K562 treated with DMSO at 1 percent for 48 hours (cell line): Measurements from ENCODE around the gene XAB2. TPM values are rescaled to one million over a fixed set of nuclear protein-coding genes. Genes with fewer than 3 reads are reported as not detected.

Experiments used
- total RNA-seq: library from RNA; unstranded; fragments of 300-600 nt; gene quantifications from 2 replicates; pipeline ENCODE4 v1.2.3, GENCODE V29; 2022; ENCODE audit warnings: low replicate concordance; ENCODE audit errors: extremely low read depth

XAB2 gene
- total RNA-seq, result not detected in 2 replicates

GRCh38 chr19:7629347-7630054 is at the start of gene XAB2, which contains the start of gene PET100:
XAB2 (minus strand) TSS chr19:7629545; CDS start chr19:7629527, 18 bp downstream.
PET100 (plus strand) TSS chr19:7629793; CDS start chr19:7629834, 41 bp downstream.

DNA sequence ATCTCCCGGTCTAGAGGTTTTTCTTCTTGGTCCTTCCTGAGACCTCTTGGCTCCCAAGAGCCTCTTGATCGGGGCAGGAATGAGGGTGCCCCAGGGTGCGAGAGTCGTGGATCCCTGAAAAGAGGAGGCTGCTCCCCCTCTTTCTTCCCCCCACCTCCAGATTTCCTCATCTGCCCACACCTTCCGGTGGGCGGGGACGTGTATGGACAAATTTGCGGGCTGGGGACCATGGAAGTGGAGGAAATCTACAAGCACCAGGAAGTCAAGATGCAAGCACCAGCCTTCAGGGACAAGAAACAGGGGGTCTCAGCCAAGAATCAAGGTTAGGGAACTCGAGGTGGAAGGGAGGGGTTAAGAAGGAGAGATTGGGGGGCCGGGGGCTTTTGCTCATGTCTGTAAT is 47.5 kb upstream of the XAB2 start, which contains the start of gene MCEMP1:
TSS of gene MCEMP1 (plus strand) at position 237 of the 400 bp plus-strand sequence. CDS start at position 268, 31 bp downstream.

DNA sequence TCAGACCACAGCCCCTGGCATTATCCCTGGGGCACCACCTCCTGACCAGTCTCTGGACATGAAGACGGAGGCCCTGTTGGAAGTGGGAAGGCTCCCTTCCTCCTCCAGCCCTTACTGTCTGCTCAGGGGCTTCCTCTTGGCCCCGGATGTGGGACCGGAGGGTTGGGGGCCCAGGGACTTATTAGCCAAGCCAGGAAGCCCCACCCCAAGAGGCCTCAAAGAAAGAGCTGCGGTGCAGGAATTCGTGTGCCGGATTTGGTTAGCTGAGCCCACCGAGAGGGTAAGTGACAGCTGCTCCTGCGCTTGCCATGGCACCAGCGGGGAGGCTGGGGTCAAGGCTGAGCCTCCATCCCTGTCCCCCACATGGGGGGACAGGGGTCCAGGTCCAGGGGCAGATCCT is 39.5 kb upstream of the XAB2 start, which contains the start of gene RETN:
TSS of gene RETN (plus strand) at position 208 of the 400 bp plus-strand sequence. CDS start 278 bp downstream, outside the sequence.

DNA sequence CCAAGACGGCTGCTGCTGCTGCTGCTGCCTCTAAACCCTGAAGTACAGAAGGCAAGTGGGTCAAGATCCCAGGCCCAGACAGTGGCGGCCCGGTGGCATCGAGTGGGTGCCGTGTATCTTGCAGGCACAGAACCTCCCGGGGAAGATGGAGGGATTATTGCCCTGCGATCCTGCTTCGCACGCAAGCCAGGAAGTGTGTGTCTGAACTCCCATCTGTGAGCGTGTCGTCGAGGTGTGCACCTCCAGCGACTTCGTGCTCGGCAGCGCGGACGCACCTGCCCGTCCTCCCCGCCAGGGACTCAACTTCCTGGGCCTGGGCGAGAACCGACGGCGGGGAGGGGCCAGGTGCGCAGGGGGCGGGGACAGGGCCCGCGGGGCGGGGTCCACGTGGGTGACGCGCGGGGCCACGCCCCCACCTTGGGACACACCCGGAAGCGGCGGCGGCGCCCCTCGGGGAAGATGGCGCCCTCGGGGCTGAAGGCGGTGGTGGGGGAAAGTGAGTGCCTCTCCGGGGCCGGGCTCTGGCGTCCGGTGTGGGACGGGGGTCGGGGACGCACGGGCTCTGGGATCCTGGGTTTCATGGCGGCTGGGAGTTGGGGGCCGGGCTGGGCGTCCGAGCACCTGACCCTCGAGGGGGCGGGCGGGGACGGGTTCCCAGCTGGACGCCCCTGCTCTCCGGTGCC is 7.5 kb upstream of the XAB2 start, which contains the start of gene STXBP2:
TSS of gene STXBP2 (plus strand) at position 420 of the 683 bp plus-strand sequence. CDS start at position 460, 40 bp downstream.

DNA sequence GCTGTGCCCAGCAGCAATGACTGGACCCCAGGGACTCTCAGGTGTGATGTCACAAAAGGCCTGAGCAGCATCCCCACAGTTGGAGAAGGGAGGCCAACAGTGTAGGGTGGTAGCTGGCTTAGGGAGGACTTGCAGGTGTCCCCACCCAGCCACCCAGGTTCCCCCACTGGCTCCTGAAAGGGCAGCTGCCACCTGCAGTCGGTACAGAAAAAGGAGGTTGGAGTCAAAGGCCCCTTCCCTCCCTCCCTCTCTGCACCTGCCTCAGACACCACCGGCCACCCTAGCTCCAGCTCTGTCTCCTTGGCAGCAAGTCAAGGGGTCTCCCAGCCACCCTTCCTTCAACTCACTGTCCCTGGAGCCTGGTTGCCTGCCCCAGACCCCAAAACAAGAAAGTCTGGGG is 4.4 kb upstream of the XAB2 start, which contains the start of gene PCP2:
TSS of gene PCP2 (minus strand) at position 22 of the 400 bp plus-strand sequence. CDS start 262 bp downstream, outside the sequence.

DNA sequence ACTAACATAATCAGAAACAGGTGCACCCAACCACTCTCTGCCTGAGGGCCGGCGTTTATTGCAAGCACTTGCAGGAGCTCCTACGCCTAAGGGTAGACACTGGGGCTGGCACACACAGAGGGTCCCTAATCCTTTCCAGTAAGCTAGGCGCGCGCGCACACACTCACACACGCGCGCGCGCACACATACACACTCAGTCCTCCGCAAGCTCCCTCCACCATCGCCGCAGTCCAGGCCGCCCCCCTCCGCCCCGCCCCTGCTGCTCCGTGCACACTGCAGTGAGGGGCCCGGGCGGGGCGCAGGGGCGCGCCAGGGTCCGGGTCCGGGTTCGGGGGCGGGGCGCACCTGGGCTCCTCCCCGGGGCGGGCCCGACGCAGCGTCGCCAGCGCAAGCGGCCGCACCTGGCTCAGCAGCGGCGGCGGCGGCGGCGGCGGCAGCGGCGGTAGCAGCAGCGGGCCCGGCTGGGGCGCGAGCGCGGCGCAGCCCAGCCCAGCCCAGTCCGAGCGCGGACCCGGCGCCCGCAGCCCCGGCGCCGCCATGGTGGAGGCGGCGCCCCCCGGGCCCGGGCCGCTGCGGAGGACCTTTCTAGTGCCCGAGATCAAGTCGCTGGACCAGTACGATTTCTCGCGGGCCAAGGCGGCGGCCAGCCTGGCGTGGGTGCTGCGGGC is 33.7 kb downstream of the XAB2 start, which contains the start of gene CAMSAP3:
TSS of gene CAMSAP3 (plus strand) at position 398 of the 668 bp plus-strand sequence. CDS start at position 538, 140 bp downstream.

Other genes starting within 250 kb of the XAB2 start
- not detected in 2 replicates for gene PEX11G, start 140.5 kb downstream of the XAB2 start, total RNA-seq
- gene ZNF358, start 113.4 kb downstream of the XAB2 start, total RNA-seq, result not detected in 2 replicates
- gene MCOLN1, start 106.9 kb downstream of the XAB2 start, total RNA-seq, result not detected in 2 replicates
- not detected in 2 replicates for gene PNPLA6, start 93.8 kb downstream of the XAB2 start, total RNA-seq
- not detected in 2 replicates for gene CAMSAP3, start 33.7 kb downstream of the XAB2 start, total RNA-seq
- not detected in 2 replicates for gene PET100, start 248 bp upstream of the XAB2 start, total RNA-seq
- not detected in 2 replicates for gene PCP2, start 4.2 kb upstream of the XAB2 start, total RNA-seq
- gene STXBP2, start 7.6 kb upstream of the XAB2 start, total RNA-seq, result not detected in 2 replicates
- not detected in 2 replicates for gene RETN, start 39.5 kb upstream of the XAB2 start, total RNA-seq
- not detected in 2 replicates for gene MCEMP1, start 47.5 kb upstream of the XAB2 start, total RNA-seq
- not detected in 2 replicates for gene TRAPPC5, start 51.3 kb upstream of the XAB2 start, total RNA-seq
- gene FCER2, start 72.6 kb upstream of the XAB2 start, total RNA-seq, result not detected in 2 replicates
- gene CLEC4G, start 102.6 kb upstream of the XAB2 start, total RNA-seq, result not detected in 2 replicates
- gene CD209, start 118.0 kb upstream of the XAB2 start, total RNA-seq, result not detected in 2 replicates
- not detected in 2 replicates for gene CLEC4M, start 133.7 kb upstream of the XAB2 start, total RNA-seq
- gene EVI5L, start 200.7 kb upstream of the XAB2 start, total RNA-seq, result not detected in 2 replicates
- gene PRR36, start 244.8 kb upstream of the XAB2 start, total RNA-seq, result not detected in 2 replicates